Smooth muscle cell (in vitro differentiated cells): Measurements from ENCODE around the gene PDCD1LG2. TPM values are rescaled to one million over a fixed set of nuclear protein-coding genes. Genes with fewer than 3 reads are reported as not detected.

Experiments
- DNase-seq: peaks from one replicate; lab custom pipeline; 2025; ENCODE audit not compliant: unreplicated experiment; lab: John Stamatoyannopoulos, UW
- H2AFZ ChIP-seq: fragments of 200-600 bp; sonication (generic); 2 replicates; pipeline ENCODE4 v1.6.0; 2016; ENCODE audit warnings: antibody characterized with exemption, low read depth, mild to moderate bottlenecking
- H3F3A ChIP-seq: fragments of 200-600 bp; sonication (generic); 2 replicates; pipeline ENCODE4 v1.6.0; 2017; ENCODE audit warnings: antibody characterized with exemption, low read depth
- H3K27ac ChIP-seq: fragments of 200-600 bp; sonication (generic); 2 replicates; pipeline ENCODE4 v1.5.1; 2016; ENCODE audit warnings: low read depth, mild to moderate bottlenecking
- H3K27me3 ChIP-seq: fragments of 200-600 bp; sonication (generic); 2 replicates; pipeline ENCODE4 v1.6.1; 2016; ENCODE audit warnings: low read depth, mild to moderate bottlenecking
- H3K36me3 ChIP-seq: fragments of 200-600 bp; sonication (generic); 2 replicates; pipeline ENCODE4 v1.5.1; 2016; ENCODE audit warnings: low read depth
- H3K4me1 ChIP-seq: fragments of 200-600 bp; sonication (generic); 2 replicates; pipeline ENCODE4 v1.5.1; 2016; ENCODE audit warnings: low read depth
- H3K4me2 ChIP-seq: fragments of 200-600 bp; sonication (generic); 2 replicates; pipeline ENCODE4 v1.6.0; 2016; ENCODE audit warnings: mild to moderate bottlenecking
- H3K4me3 ChIP-seq: fragments of 200-600 bp; sonication (generic); 2 replicates; pipeline ENCODE4 v1.5.1; 2016; ENCODE audit warnings: mild to moderate bottlenecking
- H3K79me2 ChIP-seq: fragments of 200-600 bp; sonication (generic); 2 replicates; pipeline ENCODE4 v1.6.0; 2016; ENCODE audit warnings: low read depth, mild to moderate bottlenecking
- H3K9ac ChIP-seq: fragments of 200-600 bp; sonication (generic); 2 replicates; pipeline ENCODE4 v1.6.0; 2016; ENCODE audit warnings: low read depth
- H3K9me3 ChIP-seq: fragments of 200-600 bp; sonication (generic); replicated peaks from 2 replicates; pipeline ENCODE4 v1.5.1; 2016; ENCODE audit warnings: low read depth
- H4K20me1 ChIP-seq: fragments of 200-600 bp; sonication (generic); 2 replicates; pipeline ENCODE4 v1.6.0; 2016; ENCODE audit warnings: low read depth
- CTCF ChIP-seq: fragments of 200-600 bp; sonication (generic); IDR thresholded peaks from 2 replicates; pipeline ENCODE4 v1.5.1; 2017; ENCODE audit warnings: borderline replicate concordance, mild to moderate bottlenecking, antibody characterized with exemption; ENCODE audit not compliant: insufficient read depth, poor library complexity, severe bottlenecking
- WGBS: methylation state at CpG from one replicate; pipeline ENCODE4 v1.1.7; 2016; ENCODE audit warnings: low lambda C conversion rate; 5-methylcytosine and 5-hydroxymethylcytosine counted together
- polyA plus RNA-seq: library from polyadenylated mRNA; unstranded; fragments of >200 nt; fragmentation: Nextera tagmentation; extraction: Ambion mirVana; gene quantifications from 2 replicates; pipeline ENCODE4 v1.2.1, GENCODE V29; 2016
- total RNA-seq: library from RNA; depleted of rRNA; stranded (reverse); fragments of >200 nt; gene quantifications from 2 replicates; pipeline ENCODE4 v1.2.3, GENCODE V29; 2014

The PDCD1LG2 gene
- total and polyA plus RNA-seq, 2 experiments from 2014 or later: 10.0 to 11.6 TPM

DNA sequence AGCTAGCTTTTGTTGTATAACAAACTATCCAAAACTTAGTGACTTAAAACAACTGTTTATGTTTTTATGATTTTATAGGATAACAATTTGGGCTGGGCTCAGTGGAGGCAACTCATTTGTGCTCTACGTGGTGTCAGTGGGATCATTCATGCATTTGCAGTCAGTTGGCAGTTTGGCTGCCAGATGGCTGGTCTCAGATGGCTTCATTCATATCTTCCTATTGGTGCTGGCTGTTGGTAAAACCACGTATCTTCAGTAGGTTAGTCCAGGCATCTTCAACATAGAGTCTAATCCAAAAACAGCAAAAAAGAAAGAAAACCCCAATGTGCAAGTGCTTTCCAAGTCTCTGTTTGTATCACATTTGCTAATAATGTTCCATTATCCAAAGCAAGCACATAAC is 66.9 kb downstream of the PDCD1LG2 start:
- no peaks in the 10 kb centered on the region for H3K79me2 ChIP-seq
- TF ChIP-seq CTCF: no peak
- H4K20me1 ChIP-seq: no peaks in the 10 kb centered on the region
- no peak overlapping the region for H3K4me3 ChIP-seq
- no peak overlapping the region for H3K27ac ChIP-seq
- no peaks in the 10 kb centered on the region for H3K36me3 ChIP-seq
- DNase-seq: no peak
- no peaks in the 10 kb centered on the region for H3F3A ChIP-seq
- H3K4me1 ChIP-seq: no peaks in the 10 kb centered on the region
- no peak overlapping the region for H3K9ac ChIP-seq
- no peak overlapping the region for H2AFZ ChIP-seq
- no peak overlapping the region for H3K4me2 ChIP-seq
- H3K9me3 ChIP-seq: no peaks in the 10 kb centered on the region
- H3K27me3 ChIP-seq: no peaks in the 10 kb centered on the region
- WGBS: 91% methylated on average over 2 of the region's 2 CpGs

- no peak for DNase-seq
- Histone ChIP-seq H3F3A (no peaks in the 10 kb centered on the region), H3K9ac (no peak overlapping the region), H3K4me3 (no peak overlapping the region), H3K4me1 (no peaks in the 10 kb centered on the region), H3K9me3 (no peaks in the 10 kb centered on the region), H3K79me2 (no peaks in the 10 kb centered on the region), H3K36me3 (no peaks in the 10 kb centered on the region), H3K27me3 (no peaks in the 10 kb centered on the region), H3K27ac (no peak overlapping the region), H2AFZ (no peak overlapping the region), H4K20me1 (no peaks in the 10 kb centered on the region), H3K4me2 (no peak overlapping the region)
- no peak for TF ChIP-seq CTCF
Measured at GRCh38 chr9:5578018-5578697, 67.8 kb downstream of the PDCD1LG2 start.

DNA sequence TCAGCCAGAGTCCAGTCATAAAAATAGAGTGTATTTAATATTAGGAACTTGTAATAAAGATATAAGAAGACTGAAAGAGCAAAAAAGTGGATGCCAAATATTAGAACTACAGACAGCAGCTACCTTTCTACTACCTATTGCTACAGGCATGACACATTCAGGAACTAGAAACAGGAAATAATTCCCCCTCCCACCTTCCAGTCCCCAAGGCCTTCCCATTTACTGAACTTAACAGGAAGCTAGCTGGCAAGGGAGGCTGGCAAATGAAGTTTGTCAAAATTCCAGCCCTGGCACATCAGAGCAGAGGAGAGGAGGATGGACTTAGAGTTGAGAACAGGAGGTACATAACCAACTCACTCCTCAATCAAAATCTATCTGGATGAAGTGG is 68.4 kb downstream of the PDCD1LG2 start:
- Histone ChIP-seq H3K27me3 (no peaks in the 10 kb centered on the region), H3K9ac (no peak overlapping the region), H3K4me1 (no peaks in the 10 kb centered on the region), H3K4me3 (no peak overlapping the region), H3K36me3 (no peaks in the 10 kb centered on the region), H4K20me1 (no peaks in the 10 kb centered on the region), H2AFZ (no peak overlapping the region), H3K9me3 (no peaks in the 10 kb centered on the region), H3F3A (no peaks in the 10 kb centered on the region), H3K79me2 (no peaks in the 10 kb centered on the region), H3K27ac (no peak overlapping the region), H3K4me2 (no peak overlapping the region)
- TF ChIP-seq CTCF: no peak
- DNase-seq: no peak

DNA sequence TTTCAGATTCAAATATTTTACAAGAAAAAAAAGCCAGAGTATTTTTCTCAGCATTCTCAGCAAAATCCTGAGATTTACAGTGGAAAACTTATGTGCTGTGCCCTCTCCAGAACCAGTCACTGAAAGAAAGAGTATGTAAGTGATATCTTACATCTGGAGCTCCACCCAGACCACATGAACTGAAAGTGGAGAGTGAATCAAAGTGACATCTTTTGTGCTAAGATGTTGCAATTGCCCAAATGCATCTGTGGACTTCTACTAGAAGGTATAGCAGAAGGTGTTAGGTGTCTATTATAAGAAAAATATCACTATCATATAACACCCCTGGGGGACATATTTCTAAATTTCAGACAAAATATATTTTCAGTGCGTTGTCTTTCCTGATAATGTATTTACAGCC is 69.5 kb downstream of the PDCD1LG2 start:
- Histone ChIP-seq H3K27me3 (no peaks in the 10 kb centered on the region), H3K79me2 (no peaks in the 10 kb centered on the region), H3K27ac (no peak overlapping the region), H2AFZ (no peak overlapping the region), H3F3A (no peaks in the 10 kb centered on the region), H3K4me2 (no peak overlapping the region), H3K9ac (no peak overlapping the region), H3K4me1 (no peaks in the 10 kb centered on the region), H4K20me1 (no peaks in the 10 kb centered on the region), H3K9me3 (no peaks in the 10 kb centered on the region), H3K4me3 (no peak overlapping the region), H3K36me3 (no peaks in the 10 kb centered on the region)
- TF ChIP-seq CTCF: no peak
- DNase-seq: no peak
- WGBS: 96% methylated on average over 1 of the region's 1 CpG
